ENCODE results near the gene C3orf22. TPM values are rescaled to one million over a fixed set of nuclear protein-coding genes. Genes with fewer than 3 reads are reported as not detected.

C3orf22 gene
- total RNA-seq (2022; extraction: Qiagen RNA extraction): not detected in 5 replicates

GRCh38 chr3:126558336-126559071 is at the start of gene C3orf22:
TSS of gene C3orf22 (minus strand) at chr3:126558932. CDS start at chr3:126553390, 5,542 bp downstream.

GRCh38 chr3:126523745-126524428 is 34.8 kb downstream of the C3orf22 start, which contains the start of gene CHST13:
TSS of gene CHST13 (plus strand) at chr3:126524155. CDS start at chr3:126524333, 178 bp downstream.

GRCh38 chr3:126517291-126517951 is 41.3 kb downstream of the C3orf22 start, which contains the start of gene UROC1:
TSS of gene UROC1 (minus strand) at chr3:126517773. CDS start at chr3:126517719, 54 bp downstream.

Other genes starting within 250 kb of the C3orf22 start
- 0.52 to 0.81 TPM (median 0.73 TPM) in 5 replicates for gene KLF15, start 201.5 kb downstream of the C3orf22 start, total RNA-seq (2022; extraction: Qiagen RNA extraction)
- not detected in 5 replicates for gene CFAP100, start 164.0 kb downstream of the C3orf22 start, total RNA-seq (2022; extraction: Qiagen RNA extraction)
- gene ZXDC, start 83.0 kb downstream of the C3orf22 start, total RNA-seq (2022; extraction: Qiagen RNA extraction): 8.3 to 9.2 TPM (median 9.0 TPM) in 5 replicates
- gene UROC1, start 41.2 kb downstream of the C3orf22 start, total RNA-seq (2022; extraction: Qiagen RNA extraction): not detected in 5 replicates
- gene CHST13, start 34.8 kb downstream of the C3orf22 start, total RNA-seq (2022; extraction: Qiagen RNA extraction): 0.28 to 1.1 TPM (median 0.83 TPM) in 5 replicates
- gene TXNRD3, start 96.2 kb upstream of the C3orf22 start, total RNA-seq (2022; extraction: Qiagen RNA extraction): 5.6 to 8.7 TPM (median 7.3 TPM) in 5 replicates
- 16.5 to 20.1 TPM (median 19.8 TPM) in 5 replicates for gene CHCHD6, start 145.3 kb upstream of the C3orf22 start, total RNA-seq (2022; extraction: Qiagen RNA extraction)